Measurements from ENCODE around the gene DCTD.

DNA sequence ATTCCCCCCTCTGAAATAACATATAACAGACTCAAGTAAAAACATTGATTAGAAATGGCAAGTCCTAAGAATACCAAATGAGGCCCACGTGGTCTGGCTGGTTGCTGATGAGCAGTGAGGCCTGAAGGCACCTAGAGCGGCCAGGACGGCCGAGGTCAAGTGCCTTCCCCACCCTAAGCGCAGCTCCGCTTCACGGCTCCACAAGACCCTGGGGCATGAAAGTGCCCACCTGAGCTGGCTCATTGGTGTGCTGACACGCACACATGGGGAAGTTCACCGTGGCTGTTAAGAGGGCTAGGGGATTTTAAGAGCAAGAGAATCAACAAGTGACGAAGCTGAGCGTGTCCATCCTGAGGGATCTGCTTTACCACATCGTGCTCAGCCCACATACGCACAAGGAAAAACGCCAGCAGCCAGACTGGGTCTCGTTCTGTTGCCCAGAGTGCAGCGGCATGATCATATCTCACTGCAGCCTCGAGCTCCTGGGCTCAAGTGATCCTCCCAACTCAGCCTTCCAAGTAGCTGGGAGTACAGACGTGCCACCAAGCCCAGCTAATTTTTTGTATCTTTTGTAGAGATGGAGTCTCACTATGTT is 22.4 kb downstream of the DCTD start:
- no peak for TF ChIP-seq EZH2phosphoT487 (IDR thresholded peaks at IDR 0.05; ENCODE audit: borderline replicate concordance)
- TF ChIP-seq, protein P1, sequence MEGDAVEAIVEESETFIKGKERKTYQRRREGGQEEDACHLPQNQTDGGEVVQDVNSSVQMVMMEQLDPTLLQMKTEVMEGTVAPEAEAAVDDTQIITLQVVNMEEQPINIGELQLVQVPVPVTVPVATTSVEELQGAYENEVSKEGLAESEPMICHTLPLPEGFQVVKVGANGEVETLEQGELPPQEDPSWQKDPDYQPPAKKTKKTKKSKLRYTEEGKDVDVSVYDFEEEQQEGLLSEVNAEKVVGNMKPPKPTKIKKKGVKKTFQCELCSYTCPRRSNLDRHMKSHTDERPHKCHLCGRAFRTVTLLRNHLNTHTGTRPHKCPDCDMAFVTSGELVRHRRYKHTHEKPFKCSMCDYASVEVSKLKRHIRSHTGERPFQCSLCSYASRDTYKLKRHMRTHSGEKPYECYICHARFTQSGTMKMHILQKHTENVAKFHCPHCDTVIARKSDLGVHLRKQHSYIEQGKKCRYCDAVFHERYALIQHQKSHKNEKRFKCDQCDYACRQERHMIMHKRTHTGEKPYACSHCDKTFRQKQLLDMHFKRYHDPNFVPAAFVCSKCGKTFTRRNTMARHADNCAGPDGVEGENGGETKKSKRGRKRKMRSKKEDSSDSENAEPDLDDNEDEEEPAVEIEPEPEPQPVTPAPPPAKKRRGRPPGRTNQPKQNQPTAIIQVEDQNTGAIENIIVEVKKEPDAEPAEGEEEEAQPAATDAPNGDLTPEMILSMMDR (conservative IDR thresholded peaks at IDR 0.05; ENCODE audit: low read length): no peak

Measured in Loucy (cell line).